Measurements from ENCODE around the gene IGFBP5. TPM values are rescaled to one million over a fixed set of nuclear protein-coding genes. Genes with fewer than 3 reads are reported as not detected.

IGFBP5 gene
- total and polyA plus RNA-seq, 10 of the 15 experiments (the other 5 are each of a cell fraction or from before 2014, with no cell fraction given), result 2.8 TPM; not detected in 9

DNA sequence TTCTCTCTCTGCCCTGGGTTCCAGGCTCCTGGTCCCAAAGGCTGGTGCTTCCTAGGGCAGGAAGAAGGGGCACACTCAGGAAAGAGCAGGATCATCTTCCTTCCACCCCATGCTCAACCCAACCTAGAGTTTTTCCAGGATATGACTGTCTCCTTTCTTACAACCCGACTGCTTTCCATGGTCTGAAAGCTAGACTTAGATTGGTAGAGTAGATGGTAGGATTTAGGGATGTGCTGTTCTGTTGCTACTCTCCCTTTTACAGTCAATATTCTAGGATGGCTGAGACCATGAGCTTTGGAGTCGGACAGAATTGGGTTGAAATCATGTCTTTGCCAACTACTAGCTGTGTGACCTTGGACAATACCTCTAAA is 45.9 kb upstream of the IGFBP5 start:
- no TSS peak for BruUV-seq (replicated peaks)
- CTCF ChIA-PET, result no interaction called here
- H3K27ac ChIP-seq (ENCODE audit: control insufficient read depth, insufficient read depth), result no peak overlapping the region

More for the DNA sequence above, 45.9 kb upstream of the IGFBP5 start:
- Histone ChIP-seq H3K79me2 (ENCODE audit: control insufficient read depth, insufficient read depth, low read length) (no peaks in the 10 kb centered on the region), H3K4me2 (ENCODE audit: control insufficient read depth, insufficient read depth) (no peak overlapping the region), H3K9me3 (replicated peaks; ENCODE audit: control insufficient read depth, insufficient read depth, low read length) (no peaks in the 10 kb centered on the region), H4K20me1 (ENCODE audit: control insufficient read depth, insufficient read depth) (no peaks in the 10 kb centered on the region), H3K4me1 (ENCODE audit: control insufficient read depth, insufficient read depth, low read length) (no peaks in the 10 kb centered on the region), H3K36me3 (ENCODE audit: control insufficient read depth in 2 of 2, insufficient read depth in 2 of 2, low read length in 1 of 2) (no peaks in the 10 kb centered on the region), H3K9ac (ENCODE audit: control insufficient read depth, insufficient read depth, low read length) (no peak overlapping the region), H3K27me3 (replicated peaks in 1 of 2; ENCODE audit: control insufficient read depth in 2 of 2, insufficient read depth in 2 of 2, low read length in 1 of 2) (peaks cover 2 to 3% of the 10 kb centered on the region in 2 experiments; a peak in 3 of 4 replicates), H2AFZ (ENCODE audit: control insufficient read depth, low read depth, low read length) (no peak overlapping the region), H3K4me3 (no peak overlapping the region)
- ATAC-seq (no peak), DNase-seq (ENCODE audit: low read depth, low spot score) (no peak), FAIRE-seq (no peak)
- POLR2A ChIA-PET, result no interaction called here
- TF ChIP-seq MEF2B (IDR thresholded peaks at IDR 0.05; ENCODE audit: partially characterized antibody, poor library complexity, severe bottlenecking) (no peak), EZH2 (IDR thresholded peaks at IDR 0.05; ENCODE audit: borderline replicate concordance, control insufficient read depth, low read depth, low read length) (no peak), KLF5 (IDR thresholded peaks at IDR 0.05; ENCODE audit: partially characterized antibody) (no peak), TBL1XR1 (IDR thresholded peaks at IDR 0.05; ENCODE audit: low read depth, low read length) (no peak), WRNIP1 (IDR thresholded peaks at IDR 0.05; ENCODE audit: borderline replicate concordance, low read depth, low read length) (no peak), FOS (IDR thresholded peaks at IDR 0.05; ENCODE audit: borderline replicate concordance, extremely low read depth, insufficient read length) (no peak), HDAC2 (IDR thresholded peaks at IDR 0.05) (no peak), RB1 (IDR thresholded peaks at IDR 0.05; ENCODE audit: borderline replicate concordance) (no peak), JUND (IDR thresholded peaks at IDR 0.05; ENCODE audit: low read depth, low read length) (no peak), SIX5 (IDR thresholded peaks at IDR 0.05; ENCODE audit: low read depth, low read length, severe bottlenecking) (no peak), DPF2 (IDR thresholded peaks at IDR 0.05) (no peak), MYC (IDR thresholded peaks at IDR 0.05; ENCODE audit: insufficient read depth, insufficient read length, insufficient replicate concordance, low read length, severe bottlenecking) (no peak), RFX5 (IDR thresholded peaks at IDR 0.05; ENCODE audit: low read depth, low read length) (no peak), SMC3 (IDR thresholded peaks at IDR 0.05; ENCODE audit: borderline replicate concordance, low read length) (no peak), CHD4 (IDR thresholded peaks at IDR 0.05) (no peak)
- TF ChIP-seq, protein P1, sequence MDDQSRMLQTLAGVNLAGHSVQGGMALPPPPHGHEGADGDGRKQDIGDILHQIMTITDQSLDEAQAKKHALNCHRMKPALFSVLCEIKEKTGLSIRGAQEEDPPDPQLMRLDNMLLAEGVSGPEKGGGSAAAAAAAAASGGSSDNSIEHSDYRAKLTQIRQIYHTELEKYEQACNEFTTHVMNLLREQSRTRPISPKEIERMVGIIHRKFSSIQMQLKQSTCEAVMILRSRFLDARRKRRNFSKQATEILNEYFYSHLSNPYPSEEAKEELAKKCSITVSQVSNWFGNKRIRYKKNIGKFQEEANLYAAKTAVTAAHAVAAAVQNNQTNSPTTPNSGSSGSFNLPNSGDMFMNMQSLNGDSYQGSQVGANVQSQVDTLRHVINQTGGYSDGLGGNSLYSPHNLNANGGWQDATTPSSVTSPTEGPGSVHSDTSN (IDR thresholded peaks at IDR 0.05; ENCODE audit: insufficient replicate concordance, low read depth, low read length), result no peak
- TF ChIP-seq, protein P2, sequence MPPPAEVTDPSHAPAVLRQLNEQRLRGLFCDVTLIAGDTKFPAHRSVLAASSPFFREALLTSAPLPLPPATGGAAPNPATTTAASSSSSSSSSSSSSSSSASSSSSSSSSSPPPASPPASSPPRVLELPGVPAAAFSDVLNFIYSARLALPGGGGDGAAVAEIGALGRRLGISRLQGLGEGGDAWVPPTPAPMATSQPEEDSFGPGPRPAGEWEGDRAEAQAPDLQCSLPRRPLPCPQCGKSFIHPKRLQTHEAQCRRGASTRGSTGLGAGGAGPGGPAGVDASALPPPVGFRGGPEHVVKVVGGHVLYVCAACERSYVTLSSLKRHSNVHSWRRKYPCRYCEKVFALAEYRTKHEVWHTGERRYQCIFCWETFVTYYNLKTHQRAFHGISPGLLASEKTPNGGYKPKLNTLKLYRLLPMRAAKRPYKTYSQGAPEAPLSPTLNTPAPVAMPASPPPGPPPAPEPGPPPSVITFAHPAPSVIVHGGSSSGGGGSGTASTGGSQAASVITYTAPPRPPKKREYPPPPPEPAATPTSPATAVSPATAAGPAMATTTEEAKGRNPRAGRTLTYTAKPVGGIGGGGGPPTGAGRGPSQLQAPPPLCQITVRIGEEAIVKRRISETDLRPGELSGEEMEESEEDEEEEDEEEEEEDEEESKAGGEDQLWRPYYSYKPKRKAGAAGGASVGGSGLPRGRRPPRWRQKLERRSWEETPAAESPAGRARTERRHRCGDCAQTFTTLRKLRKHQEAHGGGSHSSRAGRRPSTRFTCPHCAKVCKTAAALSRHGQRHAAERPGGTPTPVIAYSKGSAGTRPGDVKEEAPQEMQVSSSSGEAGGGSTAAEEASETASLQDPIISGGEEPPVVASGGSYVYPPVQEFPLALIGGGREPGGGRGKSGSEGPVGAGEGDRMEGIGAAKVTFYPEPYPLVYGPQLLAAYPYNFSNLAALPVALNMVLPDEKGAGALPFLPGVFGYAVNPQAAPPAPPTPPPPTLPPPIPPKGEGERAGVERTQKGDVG (CRISPR knock-in tag; IDR thresholded peaks at IDR 0.05), result no peak
- RAD21 ChIA-PET (ENCODE audit: unreplicated experiment), result no interaction called here
- in situ Hi-C loops (cut with MboI), result no loop called here
- intact Hi-C loops (cut with micrococcal nuclease; ENCODE audit: unreplicated experiment), result no loop called here
- SMC1A ChIA-PET (ENCODE audit: uncharacterized antibody, unreplicated experiment), result no interaction called here
- 0% methylated on average over 2 of the region's 2 CpGs for WGBS (ENCODE audit: insufficient coverage, insufficient replicate concordance, low lambda C conversion rate, missing lambda C conversion rate)

Data from GM12878 (cell line).